Measurements from ENCODE around the gene PVR. TPM values are rescaled to one million over a fixed set of nuclear protein-coding genes. Genes with fewer than 3 reads are reported as not detected.

Gene PVR
- total and polyA plus RNA-seq, 2 of the 4 experiments (the other 2 are of a cell fraction) = 106 to 122 TPM

DNA sequence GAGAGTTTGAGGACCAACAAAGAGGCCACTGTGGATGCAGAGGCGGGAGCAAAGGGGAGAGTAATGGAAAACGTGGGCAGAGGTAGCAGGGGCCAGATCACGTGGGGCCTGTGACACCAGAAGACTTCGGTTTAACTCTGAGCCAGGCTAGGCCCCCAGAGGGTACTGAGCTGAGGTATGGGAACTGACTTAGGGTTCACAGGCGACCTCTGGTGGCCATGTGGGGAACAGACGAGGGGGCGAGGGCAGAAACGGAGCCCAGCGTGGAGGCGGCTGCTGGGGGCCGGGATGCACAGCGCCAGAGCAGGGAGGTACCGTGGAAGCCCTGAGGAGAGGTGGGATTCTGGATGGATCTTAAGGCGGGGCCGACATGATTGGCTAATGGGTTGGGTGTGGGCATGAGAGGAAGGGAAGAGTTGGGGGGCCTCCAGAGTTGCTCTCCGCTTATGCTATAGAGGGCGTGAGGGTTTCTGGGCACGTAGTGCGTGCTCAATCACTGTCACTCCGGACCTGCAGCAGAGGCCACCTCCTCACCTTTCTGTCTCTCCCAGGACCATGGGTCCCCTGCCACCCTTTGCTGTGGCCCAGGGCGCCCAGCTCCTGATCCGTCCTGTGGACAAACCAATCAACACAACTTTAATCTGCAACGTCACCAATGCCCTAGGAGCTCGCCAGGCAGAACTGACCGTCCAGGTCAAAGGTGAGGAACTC, 13.7 kb downstream of the PVR start:
- Histone ChIP-seq H3K27me3 (ENCODE audit: control insufficient read depth, insufficient read depth, low read length) (no peaks in the 10 kb centered on the region), H3K14ac (replicated peaks; ENCODE audit: low read depth, low read length) (peak overlapping the region; percentile 29; the same call in 1 of the 2 replicates), H3K56ac (ENCODE audit: extremely low read depth, insufficient read depth, low read length) (no peak overlapping the region), H3K9me3 (ENCODE audit: control insufficient read depth, insufficient read depth, low read length) (no peaks in the 10 kb centered on the region), H3K79me1 (ENCODE audit: low read depth in 1 of 2, low read length in 2 of 2) (peaks cover 36 to 85% of the 10 kb centered on the region in 2 experiments), H3K9me1 (ENCODE audit: insufficient read depth, low read length) (peaks cover 12% of the 10 kb centered on the region), H2BK15ac (ENCODE audit: low read depth, low read length) (no peak overlapping the region; the same call in 2 of the 3 replicates), H4K5ac (ENCODE audit: low read depth, low read length) (no peak overlapping the region), H3K4me2 (ENCODE audit: low read depth, low read length) (no peak overlapping the region), H3K9ac (ENCODE audit: low read depth, low read length) (no peak overlapping the region), H3K18ac (ENCODE audit: low read depth, low read length) (no peak overlapping the region), H4K20me1 (ENCODE audit: insufficient read depth, low read length) (peaks cover 13% of the 10 kb centered on the region; the same call in 1 of the 2 replicates), H3K4ac (ENCODE audit: low read depth, low read length) (peak overlapping the region; percentile 65), H2AFZ (replicated peaks; ENCODE audit: low read length, poor library complexity) (peak overlapping the region; percentile 53), H2BK5ac (ENCODE audit: low read depth, low read length, poor library complexity, severe bottlenecking) (no peak overlapping the region), H3K4me3 (ENCODE audit: insufficient read depth, low read depth, low read length) (no peak overlapping the region), H2AK5ac (ENCODE audit: low read depth, low read length) (peak overlapping the region; percentile 46), H4K91ac (ENCODE audit: insufficient read depth, low read depth, low read length) (peak overlapping the region; percentile 49), H3K23ac (ENCODE audit: low read depth, low read length) (no peak overlapping the region), H3K36me3 (ENCODE audit: control insufficient read depth, insufficient read depth, low read length) (peaks cover 64% of the 10 kb centered on the region), H4K8ac (ENCODE audit: low read depth in 2 of 2, low read length in 2 of 2) (peak overlapping the region in 1 of 2 experiments; percentile 91; a peak in 1 of 4 replicates), H2AK9ac (replicated peaks; ENCODE audit: low read depth, low read length, poor library complexity) (peak overlapping the region; percentile 11), H3K4me1 (ENCODE audit: control insufficient read depth, insufficient read depth, low read length) (peaks cover 3% of the 10 kb centered on the region; the same call in 1 of the 2 replicates), H3K27ac (ENCODE audit: insufficient read depth, low read length) (peak overlapping the region; percentile 0; the same call in 1 of the 2 replicates), H2BK20ac (ENCODE audit: low read depth, low read length) (peak overlapping the region; percentile 86; the same call in 1 of the 2 replicates), H2BK120ac (ENCODE audit: low read depth, low read length) (peak overlapping the region; percentile 64)
- no TSS peak for BruUV-seq (replicated peaks)
- CTCF ChIA-PET = interaction anchor here (0.6 to 1.4 kb wide), 4 partner anchors 10 to 93 kb away, joined by 3 to 7 read pairs (median 4); no protein-coding TSS in a partner anchor
- intact Hi-C loops (cut with micrococcal nuclease) = loop anchor here (1.0 kb wide), 2 partner anchors 69 to 86 kb away; no protein-coding TSS in a partner anchor
- POLR2A ChIA-PET (ENCODE audit: unreplicated experiment) = interaction anchor here (0.6 kb wide), 1 partner anchor 187 kb away, joined by 6 read pairs; no protein-coding TSS in a partner anchor
- TF ChIP-seq, protein P1, sequence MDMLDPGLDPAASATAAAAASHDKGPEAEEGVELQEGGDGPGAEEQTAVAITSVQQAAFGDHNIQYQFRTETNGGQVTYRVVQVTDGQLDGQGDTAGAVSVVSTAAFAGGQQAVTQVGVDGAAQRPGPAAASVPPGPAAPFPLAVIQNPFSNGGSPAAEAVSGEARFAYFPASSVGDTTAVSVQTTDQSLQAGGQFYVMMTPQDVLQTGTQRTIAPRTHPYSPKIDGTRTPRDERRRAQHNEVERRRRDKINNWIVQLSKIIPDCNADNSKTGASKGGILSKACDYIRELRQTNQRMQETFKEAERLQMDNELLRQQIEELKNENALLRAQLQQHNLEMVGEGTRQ (IDR thresholded peaks at IDR 0.05; ENCODE audit: low read depth, low read length) = peak; percentile 81
- TF ChIP-seq MAZ (IDR thresholded peaks at IDR 0.05; ENCODE audit: borderline replicate concordance, low read depth, low read length) (peak; percentile 73; the same call in 1 of the 2 replicates), RAD21 (IDR thresholded peaks at IDR 0.05; ENCODE audit: low read length) (peak; percentile 75), SMC3 (IDR thresholded peaks at IDR 0.05; ENCODE audit: low read depth, low read length) (peak; percentile 88), FOS (IDR thresholded peaks at IDR 0.05; ENCODE audit: low read depth, low read length) (no peak), BHLHE40 (IDR thresholded peaks at IDR 0.05; ENCODE audit: low read depth, low read length) (no peak; the same call in 1 of the 2 replicates)
- TF ChIP-seq, protein P2, sequence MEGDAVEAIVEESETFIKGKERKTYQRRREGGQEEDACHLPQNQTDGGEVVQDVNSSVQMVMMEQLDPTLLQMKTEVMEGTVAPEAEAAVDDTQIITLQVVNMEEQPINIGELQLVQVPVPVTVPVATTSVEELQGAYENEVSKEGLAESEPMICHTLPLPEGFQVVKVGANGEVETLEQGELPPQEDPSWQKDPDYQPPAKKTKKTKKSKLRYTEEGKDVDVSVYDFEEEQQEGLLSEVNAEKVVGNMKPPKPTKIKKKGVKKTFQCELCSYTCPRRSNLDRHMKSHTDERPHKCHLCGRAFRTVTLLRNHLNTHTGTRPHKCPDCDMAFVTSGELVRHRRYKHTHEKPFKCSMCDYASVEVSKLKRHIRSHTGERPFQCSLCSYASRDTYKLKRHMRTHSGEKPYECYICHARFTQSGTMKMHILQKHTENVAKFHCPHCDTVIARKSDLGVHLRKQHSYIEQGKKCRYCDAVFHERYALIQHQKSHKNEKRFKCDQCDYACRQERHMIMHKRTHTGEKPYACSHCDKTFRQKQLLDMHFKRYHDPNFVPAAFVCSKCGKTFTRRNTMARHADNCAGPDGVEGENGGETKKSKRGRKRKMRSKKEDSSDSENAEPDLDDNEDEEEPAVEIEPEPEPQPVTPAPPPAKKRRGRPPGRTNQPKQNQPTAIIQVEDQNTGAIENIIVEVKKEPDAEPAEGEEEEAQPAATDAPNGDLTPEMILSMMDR (conservative IDR thresholded peaks at IDR 0.05; ENCODE audit: low read depth, low read length) = peak; percentile 82
- WGBS, 2 experiments (ENCODE audit: extremely low coverage in 2 of 2, insufficient read length in 1 of 2) = 52% methylated on average over 7 of the region's 25 CpGs; no CpG with 5 or more reads in 1 of the 2 experiments
- in situ Hi-C loops (cut with MboI; ENCODE audit: low sequenced_read_pairs) = loop anchor here (5.0 kb wide), 1 partner anchor 85 kb away; no protein-coding TSS in a partner anchor
- dilution Hi-C loops (cut with HindIII; ENCODE audit: low sequenced_read_pairs, unreplicated experiment) = no loop called here
- DNase-seq (peak; percentile 68), ATAC-seq (ENCODE audit: low read depth) (peak; percentile 73)
